WI38 (cell line): ENCODE data around the gene LGALS7B.
"Not testable (repeated sequence)": the region's sequence is repeated elsewhere in the genome, so short reads cannot be mapped to it uniquely, and the experiment has no call there.

ENCODE experiments used
- H3K4me3 ChIP-seq: 2 replicates; pipeline ENCODE4 v1.5.1; 2011; ENCODE audit warnings: low read depth, mild to moderate bottlenecking, control low read depth, low read length
- CTCF ChIP-seq: IDR thresholded peaks from 2 replicates; pipeline ENCODE4 v1.5.1; 2012; ENCODE audit warnings: low read depth, mild to moderate bottlenecking, control low read depth, low read length

Gene LGALS7B

GRCh38 chr19:38796154-38796553, 7.2 kb downstream of the LGALS7B start:
- no peak for TF ChIP-seq CTCF
- H3K4me3 ChIP-seq, result no peak overlapping the region

GRCh38 chr19:38797781-38798180, 8.8 kb downstream of the LGALS7B start:
- not testable (repeated sequence) for H3K4me3 ChIP-seq

- TF ChIP-seq CTCF, result no peak
- H3K4me3 ChIP-seq, result no peak overlapping the region
Measured at GRCh38 chr19:38799104-38799503, 10.1 kb downstream of the LGALS7B start.

- H3K4me3 ChIP-seq, result no peak overlapping the region
- TF ChIP-seq CTCF, result no peak
Measured at GRCh38 chr19:38800577-38801347, 11.8 kb downstream of the LGALS7B start.

DNA sequence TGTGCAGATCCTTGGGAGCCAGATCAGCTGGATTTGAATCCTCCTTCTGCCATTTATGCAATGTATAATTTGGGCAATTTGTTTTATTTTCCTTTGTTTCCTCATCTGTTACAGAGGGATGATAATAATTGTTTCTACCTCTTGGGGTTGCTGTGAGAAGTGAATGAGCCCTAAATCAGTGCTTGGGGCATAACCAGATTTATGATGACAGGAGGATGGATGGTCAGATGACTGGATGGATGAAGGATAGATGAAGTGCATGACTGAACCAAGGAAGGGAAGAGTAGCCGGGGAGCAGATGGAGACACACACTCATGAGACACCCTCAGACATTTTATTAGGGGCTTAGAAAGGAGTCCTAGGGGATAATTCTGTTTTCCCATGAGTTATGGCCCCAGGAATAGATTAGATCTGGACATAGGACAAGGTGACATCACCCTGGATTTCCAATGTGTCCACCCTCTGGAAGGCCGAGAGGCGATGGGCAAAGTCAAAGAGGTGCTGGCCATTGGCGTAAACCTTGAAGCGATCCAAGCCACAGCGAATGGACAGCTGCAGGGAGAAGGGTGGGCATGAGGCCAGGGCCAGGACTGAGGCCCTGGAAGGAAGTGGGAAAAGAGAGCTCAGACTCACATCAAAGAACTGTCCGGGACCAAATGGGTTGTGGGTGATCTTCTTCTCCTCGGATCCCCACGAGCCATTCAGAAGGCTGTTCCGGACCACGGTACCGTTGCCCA, 12.5 kb downstream of the LGALS7B start:
- no peak overlapping the region for H3K4me3 ChIP-seq
- no peak for TF ChIP-seq CTCF

- H3K4me3 ChIP-seq, result no peak overlapping the region
- no peak for TF ChIP-seq CTCF
Measured at GRCh38 chr19:38803543-38803942, 14.5 kb downstream of the LGALS7B start.

DNA sequence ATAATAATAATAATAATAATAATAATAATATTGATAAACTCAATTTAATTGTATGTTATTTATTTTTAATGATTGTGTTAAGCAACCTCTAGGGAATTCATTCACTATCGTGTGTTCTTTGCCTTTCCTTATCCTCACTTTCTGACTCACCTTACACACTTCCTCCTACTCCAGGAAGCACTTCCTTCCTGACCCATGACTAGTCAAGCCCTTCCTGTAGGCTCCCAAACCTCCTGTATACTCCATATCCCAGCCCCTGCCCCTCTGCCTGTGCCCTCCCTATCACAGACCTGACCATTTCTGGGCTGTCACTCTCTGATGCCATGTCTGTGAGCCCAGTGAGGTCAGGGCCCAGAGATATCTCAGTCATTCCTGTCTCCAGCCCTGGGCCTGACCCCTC, 16.2 kb downstream of the LGALS7B start:
- no peak overlapping the region for H3K4me3 ChIP-seq
- TF ChIP-seq CTCF, result no peak

- H3K4me3 ChIP-seq, result no peak overlapping the region
- TF ChIP-seq CTCF, result no peak
Measured at GRCh38 chr19:38806371-38806770, 17.4 kb downstream of the LGALS7B start.

DNA sequence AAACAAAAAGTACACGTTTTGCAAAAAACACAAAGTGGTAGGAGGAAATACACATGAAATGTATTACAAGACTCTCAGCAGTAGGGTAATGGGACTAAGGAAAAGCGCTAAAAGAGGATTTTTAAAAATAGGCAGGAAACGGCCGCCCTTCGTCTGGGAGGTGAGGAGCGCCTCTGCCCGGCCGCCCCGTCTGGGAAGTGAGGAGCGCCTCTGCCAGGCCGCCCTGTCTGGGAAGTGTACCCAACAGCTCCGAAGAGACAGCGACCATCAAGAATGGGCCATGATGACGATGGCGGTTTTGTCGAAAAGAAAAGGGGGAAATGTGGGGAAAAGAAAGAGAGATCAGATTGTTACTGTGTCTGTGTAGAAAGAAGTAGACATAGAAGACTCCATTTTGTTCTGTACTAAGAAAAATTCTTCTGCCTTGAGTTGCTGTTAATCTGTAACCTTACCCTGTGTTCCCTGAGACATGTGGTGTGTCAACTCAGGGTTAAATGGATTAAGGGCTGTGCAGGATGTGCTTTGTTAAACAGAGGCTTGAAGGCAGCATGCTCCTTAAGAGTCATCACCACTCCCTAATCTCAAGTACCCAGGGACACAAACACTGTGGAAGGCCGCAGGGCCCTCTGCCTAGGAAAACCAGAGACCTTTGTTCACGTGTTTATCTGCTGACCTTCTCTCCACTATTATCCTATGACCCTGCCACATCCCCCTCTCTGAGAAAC, 18.5 kb downstream of the LGALS7B start:
- H3K4me3 ChIP-seq, result not testable (repeated sequence)
